ENCODE measurements around the gene IP6K2.

DNA sequence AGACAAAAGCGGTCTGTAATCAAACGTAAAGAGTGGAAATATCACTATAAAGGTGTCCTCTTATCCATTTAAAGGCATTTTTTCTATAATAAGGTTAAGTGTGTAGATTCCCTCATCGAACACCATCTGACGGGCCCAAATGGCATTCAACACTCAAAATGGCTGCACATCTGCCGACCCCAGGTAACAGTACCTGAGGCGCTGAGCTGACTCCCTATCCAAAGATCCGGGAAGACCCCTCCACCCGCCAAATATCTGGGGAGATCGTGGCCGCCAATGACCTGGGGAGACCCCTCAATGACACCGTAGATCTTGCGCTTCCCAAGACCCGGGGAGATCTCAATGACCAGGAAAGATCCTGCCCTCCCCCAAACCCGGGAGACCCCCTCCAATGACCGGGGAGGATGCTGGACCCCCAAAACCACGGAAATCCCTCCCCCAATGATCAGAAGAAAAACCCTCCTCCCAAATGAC lies 476 bp downstream of the IP6K2 start:
- TF ChIP-seq NFYB (IDR thresholded peaks at IDR 0.05; ENCODE audit: insufficient read depth, low read depth, low read length) = no peak
- TF ChIP-seq CTCF (IDR thresholded peaks at IDR 0.05 in 2 of 3, conservative IDR thresholded peaks at IDR 0.05 in 1 of 3; ENCODE audit: control insufficient read depth in 2 of 3, extremely low read depth in 1 of 3, insufficient read depth in 1 of 3, low read depth in 3 of 3, low read length in 3 of 3) = no peak
- no peak for TF ChIP-seq ESRRA (IDR thresholded peaks at IDR 0.05; ENCODE audit: low read length)
- TF ChIP-seq ZNF24 (IDR thresholded peaks at IDR 0.05) = no peak
- TF ChIP-seq TAF1 (IDR thresholded peaks at IDR 0.05; ENCODE audit: borderline replicate concordance, low read depth, low read length) = no peak
- TF ChIP-seq USF2 (IDR thresholded peaks at IDR 0.05; ENCODE audit: borderline replicate concordance, low read depth, low read length) = no peak
- no peak for TF ChIP-seq MTA3 (IDR thresholded peaks at IDR 0.05; ENCODE audit: borderline replicate concordance, low read length)
- no peak for TF ChIP-seq NRF1 (conservative IDR thresholded peaks at IDR 0.05; ENCODE audit: low read depth, low read length)
- TF ChIP-seq RAD21 (IDR thresholded peaks at IDR 0.05; ENCODE audit: insufficient read depth, low read depth, low read length) = no peak

Measured in GM12878 (cell line).